GM21360 (cell line): ENCODE data around the gene RLF.
A peak's percentile ranks its signal among the peaks of the same experiment; 100 is the strongest.
"Not testable (repeated sequence)": the region's sequence is repeated elsewhere in the genome, so short reads cannot be mapped to it uniquely, and the experiment has no call there.

ENCODE experiments used
- ATAC-seq: cut with Tn5 transposase; IDR thresholded peaks from one replicate; pipeline ENCODE4 v1.9.1; 2021; ENCODE audit warnings: mild to moderate bottlenecking, moderate library complexity; ENCODE audit not compliant: unreplicated experiment

Gene RLF

DNA sequence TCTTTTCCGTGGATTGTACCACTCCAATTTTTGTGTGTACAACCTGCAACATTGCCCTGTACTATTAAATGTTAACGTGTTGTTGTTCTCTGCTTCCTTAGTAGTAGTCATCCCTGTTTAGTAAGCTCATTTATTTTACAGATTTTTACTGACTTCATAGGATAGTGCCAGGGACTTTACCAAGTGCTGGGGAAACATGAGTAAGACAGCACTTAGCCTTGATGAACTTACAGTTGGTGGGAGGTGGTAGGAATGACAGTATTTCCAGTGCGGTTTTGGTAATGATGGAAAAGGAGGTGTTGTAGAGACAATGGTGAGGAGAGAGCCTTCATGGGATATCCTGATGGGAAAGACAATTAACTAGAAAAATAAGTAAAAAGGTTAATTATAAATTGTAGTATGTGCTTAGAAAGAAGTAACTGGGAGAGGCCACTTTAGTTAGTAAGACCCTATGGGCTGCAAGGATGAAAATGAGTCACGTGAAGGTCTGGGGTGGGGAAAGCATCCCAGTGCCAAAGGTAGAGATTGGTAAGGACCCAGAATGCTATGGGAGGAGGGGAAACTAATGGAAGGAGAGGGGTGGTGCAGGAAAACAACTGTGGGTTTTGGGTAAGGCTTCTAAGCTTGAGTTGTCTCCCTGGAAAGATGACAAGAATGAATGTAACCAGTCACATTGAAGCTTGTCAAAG lies 1.7 kb downstream of the RLF start:
- ATAC-seq: no peak

DNA sequence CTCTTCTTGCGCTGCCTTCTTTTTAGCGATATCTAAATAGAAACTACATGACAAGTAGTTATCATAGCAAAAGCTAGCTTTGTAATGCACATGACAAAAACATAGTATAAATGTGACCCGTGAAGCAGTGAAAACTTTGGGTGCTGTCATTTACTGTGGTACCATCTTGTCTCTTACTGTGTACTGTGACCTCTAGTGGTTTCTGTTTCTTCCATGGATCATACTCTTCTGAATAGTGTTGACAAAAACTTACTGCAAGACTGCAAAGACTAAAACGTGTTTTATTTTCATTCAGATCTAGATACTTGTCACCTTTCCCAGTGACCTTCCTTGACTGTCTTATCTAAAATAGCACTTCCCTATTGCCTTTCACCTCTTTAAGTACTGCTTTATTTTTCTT lies 6.1 kb downstream of the RLF start:
- no peak for ATAC-seq

DNA sequence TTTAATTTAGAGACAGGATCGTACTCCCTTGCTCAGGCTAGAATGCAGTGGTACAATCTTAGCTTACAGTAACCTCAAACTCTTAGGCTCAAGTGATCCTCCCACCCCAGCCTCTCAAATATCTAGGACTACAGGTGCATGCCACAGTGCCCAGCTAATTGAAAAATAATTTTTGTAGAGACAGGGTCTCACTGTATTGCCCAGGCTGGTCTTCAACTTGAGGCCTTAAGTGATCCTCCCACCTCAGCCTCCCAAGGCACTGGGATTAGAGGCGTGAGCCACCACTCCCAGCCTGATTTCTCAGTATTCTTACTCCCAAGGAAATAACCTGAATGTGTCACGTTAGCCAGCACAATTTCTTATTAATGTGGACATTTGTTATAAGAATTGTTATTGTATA lies 9.8 kb downstream of the RLF start:
- no peak for ATAC-seq

DNA sequence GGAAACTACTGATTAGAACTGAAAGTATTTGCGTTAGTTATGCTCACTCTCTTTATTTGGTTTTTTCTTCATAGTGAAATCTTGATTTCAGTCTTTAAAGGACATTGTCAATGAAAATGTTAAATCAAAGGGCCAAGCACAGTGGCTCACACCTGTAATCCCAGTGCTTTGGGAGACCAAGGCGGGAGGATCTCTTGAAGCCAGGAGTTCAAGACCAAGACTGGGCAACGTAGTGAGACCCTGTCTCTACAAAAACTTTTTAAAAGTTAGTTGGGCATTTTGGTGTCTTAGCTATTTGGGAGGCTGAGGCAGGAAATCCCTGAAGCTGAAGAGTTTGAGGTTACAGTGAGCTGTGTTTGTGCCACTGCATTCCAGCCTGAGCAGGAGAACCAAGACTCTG lies 13.6 kb downstream of the RLF start:
- no peak for ATAC-seq

DNA sequence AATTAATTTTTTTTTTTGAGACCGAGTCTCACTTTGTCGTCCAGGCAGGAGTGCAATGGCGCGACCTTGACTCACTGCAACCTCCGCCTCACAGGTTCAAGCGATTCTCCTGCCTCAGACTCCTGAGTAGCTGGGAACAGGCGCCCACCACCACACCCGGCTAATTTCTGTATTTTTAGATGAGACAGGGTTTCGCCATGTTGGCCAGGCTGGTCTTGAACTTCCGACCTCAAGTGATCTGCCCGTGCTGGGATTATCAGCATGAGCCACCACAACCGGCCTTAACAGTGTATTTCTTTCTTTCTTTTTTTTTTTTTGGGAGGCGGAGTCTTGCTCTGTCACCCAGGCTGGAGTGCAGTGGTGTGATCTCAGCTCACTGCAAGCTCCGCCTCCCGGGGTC lies 15.8 kb downstream of the RLF start:
- ATAC-seq: not testable (repeated sequence)

DNA sequence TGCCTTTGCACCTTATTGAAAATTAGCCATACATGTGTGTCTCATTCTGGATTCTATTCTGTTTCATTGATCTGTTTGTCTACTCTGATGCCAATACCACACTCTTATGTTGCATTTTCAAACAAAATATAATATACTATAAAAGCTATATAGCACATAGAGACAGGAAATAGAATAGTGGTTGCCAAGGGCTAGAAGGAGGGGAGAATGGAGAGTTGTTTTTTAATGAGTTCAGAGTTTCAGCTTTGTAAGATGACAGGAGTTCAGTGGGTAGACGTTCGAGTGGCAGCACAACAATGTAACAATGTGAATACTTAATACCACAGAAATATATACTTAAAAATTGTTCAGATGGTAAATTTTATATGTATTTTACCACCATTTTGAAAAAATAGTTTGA lies 17.0 kb downstream of the RLF start:
- no peak for ATAC-seq

DNA sequence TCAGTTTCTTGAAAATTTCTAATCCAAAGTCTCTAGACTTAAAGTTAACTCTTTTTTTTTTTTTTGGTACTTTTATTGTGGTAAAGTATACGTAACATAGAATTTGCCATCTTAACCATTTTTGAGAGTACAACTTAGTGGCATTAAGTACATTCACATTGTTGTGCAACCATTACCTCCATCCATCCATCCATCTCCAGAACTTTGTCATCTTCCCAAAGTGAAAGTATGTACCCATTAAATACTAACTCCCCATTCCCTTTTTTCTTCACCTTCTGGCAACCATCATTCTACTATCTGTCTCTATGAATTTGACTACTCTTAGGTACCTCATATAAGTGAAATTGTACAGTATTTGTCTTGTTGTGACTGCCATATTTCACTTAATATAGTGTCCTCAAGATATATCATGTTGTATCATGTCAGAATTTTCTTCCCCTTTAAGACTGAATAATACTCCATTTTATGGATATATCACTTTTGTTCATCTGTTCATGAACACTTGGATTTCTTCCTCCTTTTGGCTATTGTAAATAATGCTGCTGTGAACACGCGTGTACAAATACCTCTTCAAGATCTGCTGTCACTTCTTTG lies 18.4 kb downstream of the RLF start:
- ATAC-seq: no peak

DNA sequence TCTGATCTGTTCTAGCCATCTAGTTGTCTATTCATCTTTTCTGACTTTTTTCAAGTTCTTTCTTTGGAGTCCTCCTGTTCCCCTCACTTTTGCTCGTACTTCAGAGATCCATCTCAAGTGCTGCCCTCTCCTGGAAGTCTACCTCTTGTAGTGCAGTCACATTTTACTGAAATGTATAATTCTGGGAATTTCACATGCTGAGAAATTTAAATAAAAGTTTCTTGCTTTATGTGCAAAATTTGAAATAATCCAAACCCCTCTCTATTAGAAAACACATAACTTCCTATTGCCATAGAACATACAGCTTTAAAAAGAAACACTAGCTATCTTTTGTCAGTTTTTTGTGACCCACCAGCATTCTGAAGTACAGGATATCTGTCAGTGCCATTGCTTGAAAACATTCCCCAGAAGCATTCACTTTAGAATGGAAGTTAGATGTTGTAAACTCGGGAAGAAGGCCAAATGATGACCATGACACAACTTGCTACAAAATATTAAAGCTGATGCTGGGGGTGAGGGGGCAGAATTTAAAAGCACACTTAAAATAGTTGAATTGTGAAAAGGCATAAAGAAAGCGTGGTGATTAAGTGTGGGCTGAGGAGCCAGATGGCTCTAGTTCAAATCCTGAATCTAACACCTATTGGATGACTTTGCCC lies 22.0 kb downstream of the RLF start:
- ATAC-seq: no peak

DNA sequence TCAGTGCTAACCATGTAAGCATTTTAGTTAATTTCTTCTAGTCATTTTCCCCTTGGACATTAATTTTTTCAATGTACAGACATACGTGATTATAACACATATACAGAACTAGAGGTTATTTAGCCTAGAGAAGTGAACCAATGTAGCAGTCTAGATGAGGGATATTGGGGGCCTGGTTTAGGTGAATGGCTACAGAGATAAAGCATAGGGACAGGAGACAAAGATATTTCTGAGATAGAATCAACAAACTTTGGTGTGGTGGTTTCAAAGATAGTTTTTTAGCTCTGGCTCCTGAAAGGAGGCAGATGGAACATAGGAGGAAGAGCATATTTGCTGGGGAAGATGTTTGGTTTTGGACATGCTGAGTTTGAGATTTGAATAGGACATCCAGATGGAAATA lies 23.0 kb downstream of the RLF start:
- ATAC-seq: no peak

DNA sequence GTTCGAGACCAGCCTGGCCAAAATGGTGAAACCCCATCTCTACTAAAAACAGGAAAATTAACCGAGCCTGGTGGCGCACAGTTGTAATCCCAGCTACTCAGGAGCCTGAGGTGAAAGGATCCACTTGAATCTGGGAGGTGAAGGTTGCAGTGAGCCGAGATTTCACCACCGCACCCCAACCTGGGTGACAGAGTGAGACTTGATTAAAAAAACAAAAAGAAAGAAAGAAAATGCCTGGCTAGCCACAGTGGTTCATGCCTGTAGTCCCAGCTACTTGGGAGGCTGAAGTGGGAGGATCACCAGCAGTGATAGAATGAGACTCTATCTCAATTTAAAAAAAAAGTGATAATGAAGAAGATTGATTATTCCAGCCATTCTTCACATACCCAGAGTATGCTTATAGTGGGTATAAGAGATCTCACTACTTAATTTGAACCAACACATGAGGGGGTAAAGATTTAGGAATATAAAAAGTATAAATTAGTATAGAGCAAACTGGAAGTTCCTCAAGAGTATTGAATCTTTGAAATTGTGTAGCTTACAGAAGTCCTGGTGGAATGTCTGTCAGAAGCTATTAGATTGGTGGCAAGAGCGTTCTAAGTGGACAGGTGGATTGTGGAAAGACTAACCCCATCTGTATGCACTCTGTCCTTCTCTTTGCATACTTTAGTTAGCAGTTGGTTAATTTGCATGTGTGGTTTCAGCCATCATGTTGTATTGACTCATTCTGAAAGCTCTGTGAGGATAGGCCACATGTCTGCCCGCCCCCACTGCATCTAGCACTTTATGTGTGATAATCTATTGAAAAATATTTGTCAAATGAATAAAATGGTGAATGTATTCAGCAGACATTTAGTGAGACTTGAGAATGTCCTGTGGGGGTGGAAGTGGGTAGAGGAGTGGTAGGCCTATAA lies 25.0 kb downstream of the RLF start:
- peak; percentile 93 for ATAC-seq

DNA sequence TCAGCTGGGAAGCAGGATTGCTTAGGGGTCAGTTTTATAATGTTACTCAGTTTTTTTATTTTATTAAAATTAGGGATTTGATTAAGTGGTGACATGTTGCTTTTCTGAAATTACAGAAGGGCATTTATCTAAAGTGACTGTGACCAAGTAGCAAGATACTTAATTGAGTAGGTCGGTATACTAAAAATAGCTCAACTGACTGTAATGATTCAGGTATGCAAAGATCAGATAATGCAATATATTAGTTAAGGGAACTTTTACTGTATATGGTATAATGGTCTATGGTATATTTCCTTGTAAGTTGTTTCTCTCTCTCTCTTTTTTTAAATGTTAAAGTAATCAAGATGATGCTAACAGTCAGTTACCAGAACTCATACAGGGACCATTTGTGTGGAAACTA lies 26.2 kb downstream of the RLF start:
- no peak for ATAC-seq

DNA sequence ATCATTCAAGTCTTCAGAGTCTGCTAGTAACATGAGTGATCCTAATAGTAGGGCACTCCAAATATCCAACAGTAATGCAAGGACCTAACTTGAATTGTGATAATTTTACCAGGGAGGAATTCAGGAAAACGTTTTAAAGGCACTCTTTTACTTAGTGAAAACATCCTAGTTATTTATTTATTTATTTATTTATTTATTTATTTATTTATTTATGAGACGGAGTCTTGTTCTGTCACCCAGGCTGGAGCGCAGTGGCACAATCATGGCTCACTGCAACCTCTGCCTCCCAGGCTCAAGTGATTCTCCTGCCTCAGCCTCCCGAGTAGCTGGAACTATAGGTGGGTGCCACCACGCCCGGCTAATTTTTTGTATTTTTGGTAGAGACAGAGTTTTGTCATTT lies 33.5 kb downstream of the RLF start:
- ATAC-seq: not testable (repeated sequence)

DNA sequence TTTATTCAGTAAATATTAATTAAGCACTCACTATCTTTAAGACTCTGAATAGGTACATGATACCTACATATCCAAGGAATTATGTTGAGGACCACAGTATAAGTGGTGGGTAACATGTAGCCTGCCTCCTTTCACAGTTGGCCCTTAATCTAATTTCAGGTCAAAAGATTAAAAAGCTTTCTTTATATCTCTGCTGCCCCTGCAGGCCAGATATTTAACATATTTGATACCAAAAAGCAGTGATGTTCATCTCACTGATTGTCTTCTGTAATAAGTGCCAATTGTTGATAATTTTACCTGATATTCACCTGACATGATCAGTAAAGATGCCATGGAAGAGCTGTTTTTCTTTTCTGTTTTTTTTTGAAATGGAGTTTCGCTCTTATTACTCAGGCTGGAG lies 36.5 kb downstream of the RLF start:
- ATAC-seq: no peak

DNA sequence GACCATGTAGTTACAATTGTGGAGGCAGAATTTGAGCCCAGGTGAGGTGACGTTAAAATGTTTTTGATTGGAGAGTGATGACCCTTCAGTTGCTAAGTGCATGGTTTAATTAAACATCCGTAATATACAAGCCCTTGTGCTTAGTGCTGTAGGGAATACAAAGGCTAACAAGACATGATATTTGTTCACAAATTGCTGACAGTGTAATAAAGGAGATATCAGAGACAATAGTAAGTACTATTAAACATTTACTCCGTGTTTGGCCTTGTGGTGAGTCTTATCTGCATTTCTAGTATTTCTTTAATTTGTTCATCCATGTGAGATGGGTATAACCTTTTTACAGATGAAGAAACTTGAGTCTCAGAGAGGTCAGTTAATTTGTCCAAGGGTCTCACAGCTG lies 37.9 kb downstream of the RLF start:
- no peak for ATAC-seq

DNA sequence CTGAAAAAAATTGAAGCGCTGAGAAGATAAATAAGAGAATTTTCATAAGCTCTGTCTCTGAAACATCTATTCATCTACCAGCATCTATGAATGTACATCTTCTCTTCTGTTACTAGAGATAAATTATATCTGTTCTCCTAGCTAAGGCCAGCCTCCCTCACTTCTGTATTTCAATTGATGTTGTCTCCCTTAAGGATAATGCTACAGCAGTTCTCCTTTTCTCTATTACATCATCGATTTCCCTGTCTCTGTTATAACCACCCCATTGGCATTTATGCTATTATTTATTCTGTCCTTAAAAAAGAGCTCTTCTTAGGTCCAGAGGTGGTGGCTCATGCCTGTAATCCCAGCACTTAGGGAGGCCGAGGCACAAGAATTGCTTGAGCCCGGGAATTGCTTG lies 43.7 kb downstream of the RLF start:
- no peak for ATAC-seq

DNA sequence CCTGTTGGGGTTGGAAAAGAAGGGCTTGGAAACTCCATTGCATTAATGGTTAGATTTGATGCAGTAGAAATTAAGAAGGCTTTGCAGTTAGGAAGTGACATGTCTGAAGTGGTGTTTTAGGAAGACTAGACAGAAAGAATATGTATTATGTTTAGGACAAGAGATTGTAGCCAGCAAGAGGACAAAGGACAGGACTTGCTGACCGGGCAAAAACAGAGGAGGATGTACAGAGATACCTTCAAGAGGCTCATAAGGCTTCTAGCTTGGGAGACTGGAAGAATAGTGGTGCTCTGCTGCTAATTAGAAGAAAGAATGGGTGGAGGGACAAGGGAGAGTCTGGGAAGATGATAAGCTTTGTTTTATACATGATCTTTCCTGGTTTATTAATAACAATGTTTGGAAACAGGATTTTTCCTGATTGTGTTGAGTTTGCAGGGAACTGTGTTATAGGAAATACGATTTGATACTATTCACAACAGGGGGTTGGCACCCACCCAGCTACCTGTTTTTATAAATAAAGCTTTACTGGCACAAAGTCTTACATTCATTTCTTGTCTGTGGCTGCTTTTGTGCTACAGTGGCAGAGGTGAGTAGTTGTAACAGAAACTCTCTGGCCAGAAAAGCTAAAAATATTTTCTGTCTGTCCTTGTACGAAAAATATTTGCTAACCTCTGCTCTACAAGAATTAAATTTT lies 49.5 kb downstream of the RLF start:
- ATAC-seq: no peak

DNA sequence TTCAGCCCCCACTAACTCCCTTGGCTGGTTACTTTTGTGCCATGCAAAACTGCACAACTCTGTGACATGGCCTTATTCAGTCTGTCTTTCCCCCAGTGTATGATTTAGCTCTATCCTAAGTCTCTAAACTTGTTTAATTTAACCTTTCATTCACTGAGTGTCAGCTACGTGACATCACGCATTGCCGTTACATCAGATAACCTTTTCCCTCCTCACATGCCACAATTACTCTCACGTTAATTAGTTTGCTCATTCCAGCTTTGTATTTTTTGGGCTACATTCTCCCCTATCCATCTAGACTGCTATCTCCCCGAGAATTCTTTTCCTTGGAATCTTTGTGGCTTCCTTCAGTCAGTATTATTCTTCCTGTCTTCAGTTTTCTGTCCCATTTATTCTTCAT lies 57.1 kb downstream of the RLF start:
- ATAC-seq: no peak

DNA sequence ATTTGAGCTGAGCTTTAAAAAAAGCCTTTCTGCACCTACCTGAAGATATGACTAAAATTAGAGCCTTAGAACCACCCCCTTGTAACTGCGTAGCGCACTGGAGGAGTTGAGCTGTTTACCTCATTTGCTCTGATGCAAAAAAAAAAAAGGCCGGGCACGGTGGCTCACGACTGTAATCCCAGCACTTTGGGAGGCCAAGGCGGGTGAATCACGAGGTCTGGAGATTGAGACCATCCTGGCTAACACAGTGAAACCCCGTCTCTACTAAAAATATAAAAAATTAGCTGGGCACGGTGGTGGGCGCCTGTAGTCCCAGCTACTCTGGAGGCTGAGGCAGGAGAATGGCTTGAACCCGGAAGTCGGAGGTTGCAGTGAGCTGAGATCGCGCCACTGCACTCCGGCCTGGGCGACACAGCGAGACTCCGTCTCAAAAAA lies 60.3 kb downstream of the RLF start:
- not testable (repeated sequence) for ATAC-seq

DNA sequence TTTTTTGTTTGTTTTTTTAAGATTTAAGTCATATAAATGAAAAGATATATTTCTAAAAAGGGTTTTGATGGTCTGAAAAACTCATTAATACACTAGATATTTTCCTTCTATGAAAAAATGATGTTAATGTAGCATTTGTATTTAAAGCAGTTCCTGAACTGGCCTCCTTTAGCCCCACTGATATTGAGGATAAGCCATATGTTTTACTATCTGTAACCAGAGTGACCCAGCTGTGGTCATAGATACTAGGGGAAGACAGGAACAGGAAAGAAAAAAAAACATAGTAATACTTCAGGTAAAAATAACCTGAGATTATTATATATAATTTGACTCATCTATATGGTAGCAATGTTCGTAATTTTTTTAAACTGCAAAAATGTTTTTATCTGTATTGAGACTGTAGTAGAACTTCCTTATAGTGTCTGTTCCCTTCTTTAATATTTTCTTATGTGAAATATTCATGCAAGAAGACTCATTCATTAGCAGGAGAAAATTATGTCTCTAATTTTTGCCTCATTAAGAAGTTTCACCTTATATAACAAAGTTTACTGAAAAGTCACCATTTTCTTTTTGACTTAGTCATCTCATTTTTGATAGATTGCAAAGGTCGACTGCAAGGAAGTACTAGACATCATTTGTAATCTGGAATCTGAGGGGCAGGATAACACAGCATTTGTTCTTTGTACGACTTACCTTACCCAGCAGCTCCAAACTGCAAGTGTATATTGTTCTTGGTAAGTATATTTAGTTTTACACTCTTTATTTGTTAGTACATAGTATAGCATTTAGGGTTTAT lies 61.0 kb downstream of the RLF start:
- no peak for ATAC-seq

DNA sequence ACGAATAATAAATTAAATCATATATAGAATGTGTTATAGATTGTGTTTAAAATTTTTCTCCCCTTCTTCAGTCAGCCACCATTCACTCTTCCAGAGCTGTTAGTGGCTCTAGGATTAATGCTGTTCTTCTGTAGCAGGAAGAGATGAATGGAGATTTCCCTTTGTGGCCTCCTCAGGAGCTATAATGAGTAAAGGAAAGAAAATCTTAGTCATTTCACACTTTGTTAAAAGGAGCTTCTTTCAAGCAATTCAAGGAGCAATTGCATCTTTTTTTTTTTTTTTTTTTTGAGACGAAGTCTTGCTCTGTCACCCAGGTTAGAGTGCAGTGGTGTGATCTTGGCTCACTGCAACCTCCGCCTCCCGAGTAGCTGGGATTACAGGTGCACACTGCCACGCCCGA lies 62.9 kb downstream of the RLF start:
- no peak for ATAC-seq
